Activated CD4-positive, alpha-beta T cell treated with anti-CD3 and anti-CD28 coated beads, Interleukin-2, amount 50 U/mL, for 1 hour (primary cell): ENCODE results near the gene GORASP1.

Source experiments
- DNase-seq: peaks from one replicate; pipeline ENCODE4 v3.0.0-alpha.2; 2020

The GORASP1 gene

DNA sequence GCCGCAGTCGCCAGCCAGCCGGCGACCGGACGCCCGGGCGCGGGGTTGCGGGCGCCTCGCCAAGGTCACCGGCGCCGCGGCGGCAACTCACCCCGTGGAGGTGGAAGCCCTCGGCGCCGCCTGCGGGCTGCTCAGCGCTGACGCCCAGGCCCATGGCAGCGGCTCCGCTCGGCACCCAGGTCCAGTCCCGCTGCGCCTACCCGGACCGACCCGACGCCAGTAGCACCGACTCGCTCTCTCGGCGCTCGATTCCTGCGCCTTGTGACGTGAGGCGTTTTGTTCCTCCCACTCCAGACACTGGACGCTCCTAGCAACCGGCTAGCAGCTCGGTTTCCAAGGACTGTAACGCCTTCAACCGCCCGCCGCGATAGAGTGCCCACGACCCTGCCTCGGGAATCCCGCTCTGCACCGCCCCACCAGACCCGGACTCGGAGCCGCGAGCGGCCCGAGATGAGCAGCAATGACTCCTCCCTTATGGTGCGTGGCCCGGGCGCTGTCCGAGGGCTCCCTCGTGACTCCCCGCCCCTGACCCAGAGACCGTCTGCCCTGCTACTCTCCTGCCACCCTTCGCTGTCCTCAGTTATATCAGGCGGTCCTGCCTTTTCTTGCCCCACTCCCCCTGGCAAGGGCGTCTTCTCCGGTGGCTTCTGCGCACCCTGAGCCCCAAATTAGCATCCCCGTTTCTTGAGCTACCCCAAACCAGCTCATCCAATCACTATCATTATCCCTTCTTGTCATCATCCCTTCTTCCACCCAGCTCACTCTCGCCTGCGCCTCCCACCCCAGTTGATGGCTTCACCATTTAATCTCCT is at the start of gene GORASP1, which contains the start of gene TTC21A:
GORASP1 (minus strand) TSS at position 240 of the 812 bp plus-strand sequence; CDS start at position 154, 86 bp downstream.
TTC21A (plus strand) TSS at position 293 of the 812 bp plus-strand sequence; CDS start at position 451, 158 bp downstream.
- peak; percentile 60 for DNase-seq

- DNase-seq: no peak
Measured at GRCh38 chr3:39156421-39156820, 49.0 kb upstream of the GORASP1 start.

GRCh38 chr3:39154280-39155021 is 47.0 kb upstream of the GORASP1 start:
- DNase-seq: no peak

DNA sequence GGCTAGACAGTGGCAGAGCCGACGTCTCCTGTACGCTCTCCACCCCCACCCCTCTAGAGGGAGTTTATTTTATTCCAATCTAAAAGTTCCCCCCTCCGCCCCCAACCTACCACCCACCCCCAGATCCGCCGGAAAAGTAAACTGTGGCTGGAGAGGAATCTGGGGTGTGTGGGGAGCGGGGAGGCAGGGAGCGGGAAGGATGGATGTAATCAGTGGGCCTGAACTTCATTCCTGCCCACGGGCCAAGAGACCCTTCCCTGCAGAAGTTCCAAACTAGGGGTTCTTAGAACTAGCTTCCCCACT is 46.5 kb upstream of the GORASP1 start:
- DNase-seq: no peak

DNA sequence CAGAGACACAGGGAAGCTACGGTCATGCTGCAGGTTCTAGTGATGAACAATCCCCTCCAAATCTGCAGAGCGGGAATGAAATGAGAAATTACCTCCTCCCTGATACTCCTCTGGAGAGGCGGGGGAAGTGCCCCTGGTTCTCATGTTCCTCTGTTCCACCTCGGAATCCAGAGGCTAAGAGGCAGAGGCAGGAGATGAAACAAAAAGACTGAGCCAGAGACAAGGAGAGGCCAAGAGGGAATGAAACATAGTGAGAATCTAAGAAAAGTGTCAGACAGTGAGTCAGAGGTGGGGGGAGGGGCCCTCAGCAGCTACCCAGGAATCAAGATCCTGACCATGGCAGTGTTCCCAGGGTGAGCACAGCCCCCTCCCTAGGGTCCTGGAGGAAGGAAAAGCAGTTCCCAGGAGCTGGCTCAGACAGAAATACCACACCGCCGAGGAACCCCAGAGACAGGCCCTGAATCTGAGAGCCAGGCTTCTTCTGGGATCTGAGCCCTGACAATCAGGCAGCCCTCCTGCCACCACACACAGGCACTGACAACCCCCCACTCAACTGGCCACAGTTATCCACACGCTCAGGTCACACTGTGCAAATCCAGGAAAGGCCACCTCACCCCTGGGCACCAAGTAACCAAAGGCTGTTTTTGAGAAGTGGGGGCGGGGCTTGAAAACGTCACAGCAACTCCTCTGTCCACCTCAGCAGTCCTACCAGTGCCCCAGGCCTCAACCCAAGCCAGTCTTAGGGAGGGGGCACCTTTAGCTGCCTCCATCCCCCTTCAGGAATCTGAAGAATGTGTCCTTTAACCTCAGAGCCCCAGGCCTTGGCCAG is 43.6 kb upstream of the GORASP1 start:
- DNase-seq: peak; percentile 56

- no peak for DNase-seq
Measured at GRCh38 chr3:39150148-39150802, 42.8 kb upstream of the GORASP1 start.

GRCh38 chr3:39149498-39150147 is 42.2 kb upstream of the GORASP1 start:
- no peak for DNase-seq

DNA sequence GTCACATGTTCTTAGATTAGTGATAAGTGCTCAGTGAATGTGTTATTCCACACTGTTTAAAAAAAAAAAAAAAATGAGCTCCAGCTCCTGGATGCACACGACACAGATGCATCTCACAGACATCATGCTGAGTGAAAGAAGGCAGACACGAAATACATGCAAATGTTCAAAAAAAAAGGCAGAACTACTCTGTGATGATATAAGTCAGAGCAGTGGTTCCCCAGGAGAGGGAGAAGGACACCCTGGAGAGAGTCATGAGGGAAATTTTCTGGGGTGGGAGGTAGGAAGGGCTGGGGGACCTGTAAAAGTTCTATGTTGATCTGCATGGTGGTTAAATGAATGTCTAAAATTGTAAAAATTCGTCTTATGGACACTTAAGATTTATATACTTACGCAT is 41.6 kb upstream of the GORASP1 start:
- DNase-seq: no peak

- no peak for DNase-seq
Measured at GRCh38 chr3:39148435-39149058, 41.1 kb upstream of the GORASP1 start.

- DNase-seq: peak; percentile 21
Measured at GRCh38 chr3:39147711-39148434, 40.4 kb upstream of the GORASP1 start.

GRCh38 chr3:39146611-39147591 is 39.5 kb upstream of the GORASP1 start:
- DNase-seq: peak; percentile 63

DNA sequence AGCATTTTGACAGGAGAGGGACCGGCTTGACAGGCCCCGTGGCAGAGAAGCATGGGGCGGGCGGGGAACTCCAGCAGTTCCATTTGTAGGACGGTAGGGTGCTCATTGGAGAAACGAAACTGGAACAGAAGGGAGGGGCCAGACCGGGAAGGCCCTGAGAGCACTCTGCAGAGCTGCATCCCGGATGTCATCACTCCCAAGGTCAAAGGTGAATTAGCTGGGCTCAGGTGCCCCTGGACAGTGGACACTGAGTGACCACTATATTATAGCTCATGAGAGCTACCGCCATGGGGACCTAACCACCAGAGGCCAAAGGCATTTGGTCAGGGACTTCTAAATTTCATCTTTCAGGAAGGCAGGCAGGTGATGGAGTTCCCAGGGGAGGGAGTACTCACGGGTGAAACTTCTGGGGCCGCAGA is 38.7 kb upstream of the GORASP1 start:
- no peak for DNase-seq

GRCh38 chr3:39144748-39145380 is 37.4 kb upstream of the GORASP1 start:
- DNase-seq: no peak

- DNase-seq: peak; percentile 16
Measured at GRCh38 chr3:39144095-39144747, 36.8 kb upstream of the GORASP1 start.

DNA sequence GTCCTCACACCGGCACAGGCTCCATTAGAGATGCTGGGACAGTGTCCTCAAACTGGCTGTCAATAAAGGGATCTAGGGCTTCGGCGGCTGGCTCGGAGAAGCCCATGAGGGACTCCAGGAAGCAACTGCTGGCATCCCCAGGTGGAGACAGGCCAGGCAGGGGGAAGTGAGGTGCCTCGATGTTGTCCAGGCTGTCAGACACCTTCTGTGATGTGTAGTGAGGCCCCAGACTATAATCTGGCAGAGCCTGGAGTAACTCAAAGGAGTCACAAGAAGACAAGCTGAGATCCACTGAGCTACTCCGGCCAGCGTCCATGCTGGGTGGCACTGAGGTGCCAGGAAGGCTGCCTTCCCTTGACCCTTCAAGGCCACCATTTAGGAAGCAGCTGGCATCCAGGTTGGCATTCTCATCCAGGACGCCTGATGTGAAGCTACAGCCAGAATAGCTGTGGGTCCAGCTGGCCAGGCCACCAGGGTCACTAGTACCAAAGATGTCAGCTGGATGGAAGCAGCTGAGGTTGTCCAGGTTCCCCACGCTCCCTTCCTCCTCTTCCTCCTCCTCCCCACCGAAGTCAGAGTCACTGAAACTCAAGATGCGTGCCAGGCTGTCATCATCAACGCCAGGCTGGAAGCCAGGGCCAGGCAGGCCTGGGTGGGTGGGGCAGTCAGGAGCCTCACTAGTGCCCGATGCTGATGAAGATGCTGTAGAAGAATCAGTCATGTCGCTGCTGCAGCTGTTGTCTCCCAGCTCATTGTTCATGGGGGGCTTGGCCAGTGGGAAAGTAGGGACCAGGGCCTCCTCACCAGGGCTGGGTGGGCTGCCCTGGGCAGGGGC is 35.8 kb upstream of the GORASP1 start:
- no peak for DNase-seq

GRCh38 chr3:39142067-39142466 is 34.6 kb upstream of the GORASP1 start:
- no peak for DNase-seq

DNA sequence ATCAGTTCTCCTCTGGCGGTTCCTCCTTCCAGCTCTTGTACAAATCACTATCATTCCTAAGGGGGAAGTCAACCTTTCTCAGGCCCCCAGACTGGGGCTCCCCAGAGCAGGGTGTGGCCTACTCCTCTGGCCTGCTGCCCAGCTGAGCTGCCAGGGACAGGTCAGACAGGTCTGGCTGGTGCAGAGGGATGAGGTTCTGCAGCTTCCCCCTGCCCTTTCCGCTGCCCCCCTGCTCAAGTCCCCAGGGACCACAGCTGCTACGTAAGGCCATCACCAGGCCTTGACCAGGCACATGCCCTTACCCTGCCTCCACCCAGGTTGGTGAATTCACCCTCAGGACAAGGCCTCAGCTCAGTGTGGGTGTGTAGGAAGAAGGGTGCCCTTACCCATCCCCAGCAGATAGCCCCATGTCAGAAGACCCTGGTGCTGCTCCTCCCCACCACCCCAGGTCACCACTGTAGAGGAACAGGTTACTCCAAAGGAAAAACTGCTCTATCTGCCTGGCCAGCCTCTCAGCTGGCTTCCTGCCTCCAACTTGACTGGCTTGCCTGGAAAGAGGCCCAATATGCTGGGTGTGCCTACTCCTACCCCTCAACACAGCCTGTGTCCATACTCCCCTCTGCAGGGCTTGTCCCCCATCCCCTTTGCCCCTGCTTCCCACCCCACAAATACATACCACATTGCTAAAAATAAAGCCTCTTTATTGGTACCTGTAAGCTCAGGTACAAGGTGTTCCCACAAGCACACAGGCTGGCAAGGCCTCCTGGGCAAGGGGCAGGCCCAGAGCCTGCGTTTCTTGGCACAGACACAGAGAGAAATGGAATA is 34.0 kb upstream of the GORASP1 start:
- peak; percentile 10 for DNase-seq
